ENCODE measurements around the gene FRMD6. TPM values are rescaled to one million over a fixed set of nuclear protein-coding genes. Genes with fewer than 3 reads are reported as not detected.
"Not testable (repeated sequence)": the region's sequence is repeated elsewhere in the genome, so short reads cannot be mapped to it uniquely, and the experiment has no call there.

Gene FRMD6
- total and polyA plus RNA-seq, 10 of the 15 experiments (the other 5 are each of a cell fraction or from before 2014, with no cell fraction given), result 0.86 to 7.8 (median 3.3) TPM

GRCh38 chr14:51765726-51766125, 114.0 kb downstream of the FRMD6 start:
- H3K36me3 ChIP-seq (ENCODE audit: control insufficient read depth in 2 of 2, insufficient read depth in 2 of 2, low read length in 1 of 2); POLR2A ChIA-PET; H2AFZ ChIP-seq (ENCODE audit: control insufficient read depth, low read depth, low read length); CTCF ChIA-PET; SMC1A ChIA-PET (ENCODE audit: uncharacterized antibody, unreplicated experiment); intact Hi-C loops (cut with micrococcal nuclease; ENCODE audit: unreplicated experiment); in situ Hi-C loops (cut with MboI); BruUV-seq (replicated peaks); H3K79me2 ChIP-seq (ENCODE audit: control insufficient read depth, insufficient read depth, low read length); H3K4me3 ChIP-seq; DNase-seq (ENCODE audit: low read depth, low spot score); H3K9me3 ChIP-seq (replicated peaks; ENCODE audit: control insufficient read depth, insufficient read depth, low read length); H4K20me1 ChIP-seq (ENCODE audit: control insufficient read depth, insufficient read depth); H3K9ac ChIP-seq (ENCODE audit: control insufficient read depth, insufficient read depth, low read length); H3K4me2 ChIP-seq (ENCODE audit: control insufficient read depth, insufficient read depth); H3K27ac ChIP-seq (ENCODE audit: control insufficient read depth, insufficient read depth); FAIRE-seq; H3K27me3 ChIP-seq (replicated peaks in 1 of 2; ENCODE audit: control insufficient read depth in 2 of 2, insufficient read depth in 2 of 2, low read length in 1 of 2); RAD21 ChIA-PET (ENCODE audit: unreplicated experiment); ATAC-seq; H3K4me1 ChIP-seq (ENCODE audit: control insufficient read depth, insufficient read depth, low read length): not testable (repeated sequence)
- WGBS (ENCODE audit: insufficient coverage, insufficient replicate concordance, low lambda C conversion rate, missing lambda C conversion rate), result 55% methylated on average over 13 of the region's 13 CpGs

GRCh38 chr14:51766586-51766985, 114.9 kb downstream of the FRMD6 start:
- H3K27me3 ChIP-seq (replicated peaks in 1 of 2; ENCODE audit: control insufficient read depth in 2 of 2, insufficient read depth in 2 of 2, low read length in 1 of 2); H3K9me3 ChIP-seq (replicated peaks; ENCODE audit: control insufficient read depth, insufficient read depth, low read length); POLR2A ChIA-PET; ATAC-seq; H3K9ac ChIP-seq (ENCODE audit: control insufficient read depth, insufficient read depth, low read length); H4K20me1 ChIP-seq (ENCODE audit: control insufficient read depth, insufficient read depth); CTCF ChIA-PET; DNase-seq (ENCODE audit: low read depth, low spot score); SMC1A ChIA-PET (ENCODE audit: uncharacterized antibody, unreplicated experiment); H3K4me3 ChIP-seq; BruUV-seq (replicated peaks); RAD21 ChIA-PET (ENCODE audit: unreplicated experiment); H3K27ac ChIP-seq (ENCODE audit: control insufficient read depth, insufficient read depth); H3K79me2 ChIP-seq (ENCODE audit: control insufficient read depth, insufficient read depth, low read length); H2AFZ ChIP-seq (ENCODE audit: control insufficient read depth, low read depth, low read length); H3K36me3 ChIP-seq (ENCODE audit: control insufficient read depth in 2 of 2, insufficient read depth in 2 of 2, low read length in 1 of 2); in situ Hi-C loops (cut with MboI); H3K4me1 ChIP-seq (ENCODE audit: control insufficient read depth, insufficient read depth, low read length); intact Hi-C loops (cut with micrococcal nuclease; ENCODE audit: unreplicated experiment); FAIRE-seq; H3K4me2 ChIP-seq (ENCODE audit: control insufficient read depth, insufficient read depth): not testable (repeated sequence)
- 4% methylated on average over 8 of the region's 8 CpGs for WGBS (ENCODE audit: insufficient coverage, insufficient replicate concordance, low lambda C conversion rate, missing lambda C conversion rate)

GRCh38 chr14:51769261-51769660, 117.6 kb downstream of the FRMD6 start:
- H4K20me1 ChIP-seq (ENCODE audit: control insufficient read depth, insufficient read depth); RAD21 ChIA-PET (ENCODE audit: unreplicated experiment); H3K36me3 ChIP-seq (ENCODE audit: control insufficient read depth in 2 of 2, insufficient read depth in 2 of 2, low read length in 1 of 2); FAIRE-seq; H3K4me2 ChIP-seq (ENCODE audit: control insufficient read depth, insufficient read depth); intact Hi-C loops (cut with micrococcal nuclease; ENCODE audit: unreplicated experiment); H3K27me3 ChIP-seq (replicated peaks in 1 of 2; ENCODE audit: control insufficient read depth in 2 of 2, insufficient read depth in 2 of 2, low read length in 1 of 2); H2AFZ ChIP-seq (ENCODE audit: control insufficient read depth, low read depth, low read length); POLR2A ChIA-PET; H3K4me1 ChIP-seq (ENCODE audit: control insufficient read depth, insufficient read depth, low read length); ATAC-seq; BruUV-seq (replicated peaks); H3K9me3 ChIP-seq (replicated peaks; ENCODE audit: control insufficient read depth, insufficient read depth, low read length); H3K79me2 ChIP-seq (ENCODE audit: control insufficient read depth, insufficient read depth, low read length); H3K27ac ChIP-seq (ENCODE audit: control insufficient read depth, insufficient read depth); H3K4me3 ChIP-seq; in situ Hi-C loops (cut with MboI); DNase-seq (ENCODE audit: low read depth, low spot score); H3K9ac ChIP-seq (ENCODE audit: control insufficient read depth, insufficient read depth, low read length): not testable (repeated sequence)
- CTCF ChIA-PET, result interaction anchor here (1.0 kb wide), 1 partner anchor 10 kb away, joined by 3 read pairs; no protein-coding TSS in a partner anchor
- SMC1A ChIA-PET (ENCODE audit: uncharacterized antibody, unreplicated experiment), result interaction anchor here (0.6 kb wide), 1 partner anchor 32 kb away, joined by 3 read pairs; no protein-coding TSS in a partner anchor
- WGBS (ENCODE audit: insufficient coverage, insufficient replicate concordance, low lambda C conversion rate, missing lambda C conversion rate), result 30% methylated on average over 7 of the region's 7 CpGs
